K562 (cell line): ENCODE results near the gene TRAPPC2L. TPM values are rescaled to one million over a fixed set of nuclear protein-coding genes. Genes with fewer than 3 reads are reported as not detected.

ENCODE experiments used
- ATF7 ChIP-seq: fragments of 450-650 bp; IDR thresholded peaks from 2 replicates; pipeline ENCODE4 v1.7.1; 2014; ENCODE audit warnings: mild to moderate bottlenecking, moderate library complexity
- CREB3L1 ChIP-seq: fragments of 450-650 bp; IDR thresholded peaks from 2 replicates; pipeline ENCODE4 v1.6.1; 2014; ENCODE audit warnings: low read depth, mild to moderate bottlenecking, moderate library complexity, borderline replicate concordance
- DMBX1 ChIP-seq: fragments of 250-450 bp; sonication (Bioruptor Pico); IDR thresholded peaks from 2 replicates; pipeline ENCODE4 v1.8.0; 2022; ENCODE audit warnings: inconsistent platforms, mild to moderate bottlenecking, moderate library complexity, borderline replicate concordance
- HDAC8 ChIP-seq: fragments of 450-650 bp; IDR thresholded peaks from 2 replicates; pipeline ENCODE4 v1.6.1; 2016; ENCODE audit warnings: mild to moderate bottlenecking, missing genetic modification characterization, moderate library complexity, missing compliant biosample characterization
- HES1 ChIP-seq: fragments of 450-650 bp; IDR thresholded peaks from 2 replicates; pipeline ENCODE4 v1.6.1; 2016; ENCODE audit warnings: low read depth, mild to moderate bottlenecking, moderate library complexity
- HIVEP1 ChIP-seq: fragments of 250-450 bp; sonication (Bioruptor Pico); IDR thresholded peaks from 2 replicates; pipeline ENCODE4 v1.4.0; 2020; ENCODE audit warnings: mild to moderate bottlenecking
- MEIS2 ChIP-seq: fragments of 450-650 bp; IDR thresholded peaks from 2 replicates; pipeline ENCODE4 v1.6.1; 2014; ENCODE audit warnings: mild to moderate bottlenecking; ENCODE audit not compliant: partially characterized antibody
- NCOA6 ChIP-seq: fragments of 450-650 bp; IDR thresholded peaks from 2 replicates; pipeline ENCODE4 v1.6.1; 2017; ENCODE audit warnings: mild to moderate bottlenecking
- NCOR1 ChIP-seq: fragments of 450-650 bp; IDR thresholded peaks from 2 replicates; pipeline ENCODE4 v1.6.1; 2016; ENCODE audit warnings: mild to moderate bottlenecking, moderate library complexity
- NFIX ChIP-seq: fragments of 250-450 bp; sonication (Bioruptor Pico); IDR thresholded peaks from 2 replicates; pipeline ENCODE4 v1.4.0; 2020; ENCODE audit warnings: low read depth, mild to moderate bottlenecking, moderate library complexity
- PREB ChIP-seq: sonication (generic); formaldehyde crosslinking; IDR thresholded peaks from 2 replicates; pipeline ENCODE4 v1.8.1; 2023; ENCODE audit warnings: mild to moderate bottlenecking, missing genetic modification reagents
- RBM14 ChIP-seq: fragments of 200-400 bp; formaldehyde crosslinking; IDR thresholded peaks from 2 replicates; pipeline ENCODE4 v1.6.1; 2018; ENCODE audit warnings: low read depth, mild to moderate bottlenecking, low read length, moderate library complexity, borderline replicate concordance; ENCODE audit not compliant: insufficient read depth
- TRIM24 ChIP-seq, 2 experiments: fragments of 450-650 bp; IDR thresholded peaks; 2 replicates each; pipeline ENCODE4 v1.6.1; 2016
- U2AF1 ChIP-seq: fragments of 200-400 bp; formaldehyde crosslinking; optimal IDR thresholded peaks from 2 replicates; pipeline ENCODE3; 2017; ENCODE audit warnings: mild to moderate bottlenecking, low read depth, low read length, moderate library complexity
- ZBTB43 ChIP-seq: sonication (generic); formaldehyde crosslinking; IDR thresholded peaks from 2 replicates; pipeline ENCODE4 v1.8.0; 2023; ENCODE audit warnings: mild to moderate bottlenecking, missing genetic modification reagents
- ZNF57 ChIP-seq: fragments of 450-650 bp; formaldehyde crosslinking; IDR thresholded peaks from 2 replicates; pipeline ENCODE4 v1.4.0; 2020; ENCODE audit warnings: mild to moderate bottlenecking, moderate library complexity
- ZNF699 ChIP-seq: fragments of 250-450 bp; sonication (Bioruptor Pico); IDR thresholded peaks from 2 replicates; pipeline ENCODE4 v1.8.0; 2021; ENCODE audit warnings: mild to moderate bottlenecking, moderate library complexity; ENCODE audit not compliant: insufficient replicate concordance
- polyA plus RNA-seq, 8 experiments: library from polyadenylated mRNA; depleted of rRNA in 4 of 8; stranded (reverse) in 5 of 8; unstranded in 3 of 8; fragments of >200 nt; fragmentation: Nextera tagmentation in 2 of 8; fragmentation: Illumina TruSeq in 1 of 8; extraction: Ambion mirVana in 2 of 8; extraction: Trizol in 1 of 8; gene quantifications; 2 replicates each; pipeline versions ENCODE4 v1.2.1 to v1.2.3, GENCODE V29; 2011 to 2014; ENCODE audit warnings: inconsistent platforms in 1 of 8, missing spikeins in 1 of 8
- total RNA-seq, 7 experiments: library from RNA; depleted of rRNA in 6 of 7; stranded (reverse); fragments of >200 nt in 6 of 7; fragmentation: Illumina TruSeq in 2 of 7; extraction: Trizol in 2 of 7; gene quantifications; 2 replicates each; pipeline versions ENCODE4 v1.2.1 to v1.2.3, GENCODE V29; 2011 to 2021; ENCODE audit warnings: low replicate concordance in 1 of 7

Gene TRAPPC2L
- total and polyA plus RNA-seq, 9 of the 15 experiments (the other 6 are each of a cell fraction or from before 2014, with no cell fraction given), result 60.4 to 398 (median 97.5) TPM

- TF ChIP-seq ZNF57, result 0 out of 2 replicates have a peak, but pooled peaks have one; percentile 41
- TF ChIP-seq ZNF699 (CRISPR knock-in tag), result no peak
- TF ChIP-seq HES1, result peak; percentile 53; the same call in 1 of the 2 replicates
- TF ChIP-seq HDAC8 (tag), result no peak
- peak in 1 of 2 experiments; percentile 63; a peak in 1 of 4 replicates for TF ChIP-seq TRIM24 (IDR thresholded peaks at IDR 0.05)
- no peak for TF ChIP-seq RBM14
- TF ChIP-seq ATF7, result peak; percentile 73
- TF ChIP-seq PREB (CRISPR knock-in tag), result no peak
- 0 out of 2 replicates have a peak, but pooled peaks have one; percentile 50 for TF ChIP-seq ZBTB43 (CRISPR knock-in tag)
- TF ChIP-seq NCOR1, result no peak
- peak; percentile 86 for TF ChIP-seq U2AF1
- no peak for TF ChIP-seq CREB3L1
- peak; percentile 35 for TF ChIP-seq MEIS2
- no peak for TF ChIP-seq NFIX (CRISPR knock-in tag)
- TF ChIP-seq DMBX1, result no peak
- TF ChIP-seq HIVEP1 (CRISPR knock-in tag), result no peak
- no peak for TF ChIP-seq NCOA6
Measured at GRCh38 chr16:88811769-88812512, 45.0 kb upstream of the TRAPPC2L start, which contains the start of gene APRT (continued).
